Measurements from ENCODE around the gene PFKP.

The PFKP gene

GRCh38 chr10:3137958-3138726 is 70.8 kb downstream of the PFKP start (continued):
- TF ChIP-seq ZNF280D (tag by site-specific recombination; IDR thresholded peaks at IDR 0.05) (no peak), ZNF223 (tag by site-specific recombination; IDR thresholded peaks at IDR 0.05) (no peak), OSR2 (tag by site-specific recombination; IDR thresholded peaks at IDR 0.05) (no peak), GLI4 (tag by site-specific recombination; IDR thresholded peaks at IDR 0.05) (no peak), ZBTB7A (tag by site-specific recombination; IDR thresholded peaks at IDR 0.05; ENCODE audit: low read depth) (no peak), ZFP3 (tag by site-specific recombination; IDR thresholded peaks at IDR 0.05; ENCODE audit: low read depth) (no peak), ELK4 (IDR thresholded peaks at IDR 0.05; ENCODE audit: borderline replicate concordance, low read depth, low read length) (no peak), ZNF138 (tag by site-specific recombination; IDR thresholded peaks at IDR 0.05; ENCODE audit: borderline replicate concordance) (no peak)

DNA sequence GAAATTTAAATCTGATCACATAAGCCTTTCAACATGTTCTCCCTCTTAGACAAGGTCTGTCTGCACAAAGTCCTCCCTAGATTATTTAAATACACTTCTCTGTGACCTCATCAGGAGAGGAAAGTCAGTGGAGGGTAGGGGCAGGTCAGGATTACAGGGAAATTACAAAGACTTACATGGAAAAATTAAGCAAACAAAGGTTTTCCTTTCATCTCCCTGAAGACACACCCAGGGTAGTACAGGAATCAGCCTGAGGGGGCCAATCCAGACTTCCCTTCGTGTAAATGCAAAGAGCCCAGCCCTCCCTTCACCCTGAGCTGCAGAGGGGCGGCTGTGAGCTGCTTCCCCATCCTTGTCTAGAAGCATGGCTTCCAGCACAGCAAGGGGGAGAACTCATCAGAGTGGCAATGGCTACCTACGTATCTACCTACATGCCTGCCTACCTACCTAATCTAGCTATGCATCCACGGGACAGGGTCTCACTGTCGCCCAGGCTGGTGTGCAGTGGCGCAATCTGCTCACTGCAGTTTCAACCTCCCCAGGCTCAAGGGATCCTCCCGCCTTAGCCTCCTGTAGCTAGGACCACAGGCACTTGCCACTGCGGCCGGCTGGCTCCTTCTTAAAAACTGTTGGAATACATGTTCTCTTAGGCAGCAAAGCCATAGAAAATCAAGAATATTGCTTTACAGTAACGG is 72.0 kb downstream of the PFKP start:
- peaks cover 24 to 100% of the 10 kb centered on the region in 2 experiments for H3K36me3 ChIP-seq (ENCODE audit: control insufficient read depth in 2 of 2, insufficient read depth in 1 of 2, low read length in 2 of 2)
- POLR2A ChIA-PET: interaction anchor here (0.6 kb wide), 1 partner anchor 23 kb away, joined by 6 read pairs; no protein-coding TSS in a partner anchor
- CTCF ChIA-PET: no interaction called here
- TF ChIP-seq KLF1 (tag by site-specific recombination; IDR thresholded peaks at IDR 0.05) (0 out of 2 replicates have a peak, but pooled peaks have one; percentile 11), ZXDB (tag by site-specific recombination; IDR thresholded peaks at IDR 0.05) (no peak), ZNF600 (tag by site-specific recombination; IDR thresholded peaks at IDR 0.05) (0 out of 2 replicates have a peak, but pooled peaks have one; percentile 9), ZNF10 (tag by site-specific recombination; IDR thresholded peaks at IDR 0.05) (peak; percentile 47; the same call in 1 of the 2 replicates), GLIS1 (tag by site-specific recombination; IDR thresholded peaks at IDR 0.05) (peak; percentile 17; the same call in 1 of the 2 replicates)
- H3K4me1 ChIP-seq (ENCODE audit: control insufficient read depth, insufficient read depth, low read length): no peaks in the 10 kb centered on the region
- H3K9me3 ChIP-seq (ENCODE audit: control insufficient read depth, insufficient read depth, low read depth, low read length): no peaks in the 10 kb centered on the region
- H3K27ac ChIP-seq (ENCODE audit: extremely low read depth, low read depth, low read length): no peak overlapping the region
- no peak overlapping the region for H3K4me3 ChIP-seq (ENCODE audit: low read depth, low read length)

- no peak overlapping the region for H3K4me3 ChIP-seq (ENCODE audit: low read depth, low read length)
- no peak overlapping the region for H3K27ac ChIP-seq (ENCODE audit: extremely low read depth, low read depth, low read length)
- H3K36me3 ChIP-seq (ENCODE audit: control insufficient read depth in 2 of 2, insufficient read depth in 1 of 2, low read length in 2 of 2): peaks cover 19 to 100% of the 10 kb centered on the region in 2 experiments
- no peaks in the 10 kb centered on the region for H3K4me1 ChIP-seq (ENCODE audit: control insufficient read depth, insufficient read depth, low read length)
- POLR2A ChIA-PET: interaction anchor here (0.6 kb wide), 1 partner anchor 22 kb away, joined by 6 read pairs; no protein-coding TSS in a partner anchor
- CTCF ChIA-PET: no interaction called here
- no peaks in the 10 kb centered on the region for H3K9me3 ChIP-seq (ENCODE audit: control insufficient read depth, insufficient read depth, low read depth, low read length)
- TF ChIP-seq ZNF292 (tag by site-specific recombination; IDR thresholded peaks at IDR 0.05; ENCODE audit: borderline replicate concordance, low read depth): no peak
- TF ChIP-seq ZNF76 (tag by site-specific recombination; IDR thresholded peaks at IDR 0.05; ENCODE audit: borderline replicate concordance, low read depth): no peak
- TF ChIP-seq ZXDB (tag by site-specific recombination; IDR thresholded peaks at IDR 0.05): no peak
- no peak for TF ChIP-seq ZBTB7A (tag by site-specific recombination; IDR thresholded peaks at IDR 0.05; ENCODE audit: low read depth)
- TF ChIP-seq ZNF274 (IDR thresholded peaks at IDR 0.05; ENCODE audit: low read length): no peak
- no peak for TF ChIP-seq ZNF274 (tag by site-specific recombination; IDR thresholded peaks at IDR 0.05; ENCODE audit: borderline replicate concordance)
- TF ChIP-seq ZNF624 (tag by site-specific recombination; IDR thresholded peaks at IDR 0.05): no peak
- TF ChIP-seq ZNF473 (tag by site-specific recombination; IDR thresholded peaks at IDR 0.05): no peak
- no peak for TF ChIP-seq ZNF239 (tag by site-specific recombination; IDR thresholded peaks at IDR 0.05)
- TF ChIP-seq ZNF571 (tag by site-specific recombination; IDR thresholded peaks at IDR 0.05): no peak
- no peak for TF ChIP-seq KLF10 (tag by site-specific recombination; IDR thresholded peaks at IDR 0.05)
- TF ChIP-seq, protein P1, sequence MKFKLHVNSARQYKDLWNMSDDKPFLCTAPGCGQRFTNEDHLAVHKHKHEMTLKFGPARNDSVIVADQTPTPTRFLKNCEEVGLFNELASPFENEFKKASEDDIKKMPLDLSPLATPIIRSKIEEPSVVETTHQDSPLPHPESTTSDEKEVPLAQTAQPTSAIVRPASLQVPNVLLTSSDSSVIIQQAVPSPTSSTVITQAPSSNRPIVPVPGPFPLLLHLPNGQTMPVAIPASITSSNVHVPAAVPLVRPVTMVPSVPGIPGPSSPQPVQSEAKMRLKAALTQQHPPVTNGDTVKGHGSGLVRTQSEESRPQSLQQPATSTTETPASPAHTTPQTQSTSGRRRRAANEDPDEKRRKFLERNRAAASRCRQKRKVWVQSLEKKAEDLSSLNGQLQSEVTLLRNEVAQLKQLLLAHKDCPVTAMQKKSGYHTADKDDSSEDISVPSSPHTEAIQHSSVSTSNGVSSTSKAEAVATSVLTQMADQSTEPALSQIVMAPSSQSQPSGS (tag by site-specific recombination; IDR thresholded peaks at IDR 0.05; ENCODE audit: low read depth): no peak
- TF ChIP-seq ZNF654 (tag by site-specific recombination; IDR thresholded peaks at IDR 0.05; ENCODE audit: low read depth): no peak
Measured at GRCh38 chr10:3140280-3140679, 72.9 kb downstream of the PFKP start.

All from HEK293 (cell line).